Liver (tissue), 3 donors: ENCODE results near the gene NFATC2.

Experiments
- TAF1 ChIP-seq: conservative IDR thresholded peaks from 2 replicates; pipeline ENCODE4 v1.6.1; 2016; ENCODE audit warnings: antibody characterized with exemption, mild to moderate bottlenecking
- TF ChIP-seq, protein P1 (sequence below): IDR thresholded peaks from 2 replicates; pipeline ENCODE4 v1.6.1; 2016; ENCODE audit warnings: antibody characterized with exemption
- TF ChIP-seq, protein P2 (sequence below): fragments of 150-350 bp; IDR thresholded peaks from 2 replicates; pipeline ENCODE4 v1.5.1; 2017; ENCODE audit warnings: improper control_type of control experiment, low read depth, low read length; ENCODE audit not compliant: missing input control
- donor health status: healthy.
- donor health status: healthy.

DNA sequence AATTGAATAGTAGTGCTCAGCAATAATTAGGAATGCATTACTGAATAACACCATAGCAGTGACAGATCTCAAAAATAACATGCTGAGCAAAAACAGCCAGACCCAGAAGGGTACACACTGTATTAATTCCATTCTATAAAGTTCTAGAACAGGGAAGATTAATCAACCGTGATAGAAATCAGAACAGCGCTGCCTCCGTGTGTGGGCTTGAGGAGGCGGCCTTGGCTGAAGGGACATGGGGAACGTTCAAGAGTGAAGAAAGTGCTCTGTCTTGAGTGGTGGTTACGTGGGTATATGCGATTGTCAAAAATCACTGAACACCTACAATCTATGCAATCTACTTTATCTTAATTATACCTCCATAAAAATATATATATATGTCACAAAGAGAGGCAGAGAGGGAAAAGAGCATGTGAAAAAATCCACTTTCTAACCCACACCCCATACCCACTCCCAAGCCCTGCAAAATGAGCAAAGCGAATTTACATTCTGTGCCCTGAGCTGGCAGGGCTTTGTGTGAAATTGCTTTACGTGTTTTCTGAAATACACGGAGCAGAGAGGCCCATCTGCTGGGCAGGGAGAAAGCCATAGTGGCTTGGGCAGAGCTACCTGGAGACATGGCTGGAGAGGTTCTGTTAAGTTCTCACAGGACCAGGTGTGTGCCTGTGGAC lies 74.4 kb downstream of the NFATC2 start:
- TF ChIP-seq, protein P1, sequence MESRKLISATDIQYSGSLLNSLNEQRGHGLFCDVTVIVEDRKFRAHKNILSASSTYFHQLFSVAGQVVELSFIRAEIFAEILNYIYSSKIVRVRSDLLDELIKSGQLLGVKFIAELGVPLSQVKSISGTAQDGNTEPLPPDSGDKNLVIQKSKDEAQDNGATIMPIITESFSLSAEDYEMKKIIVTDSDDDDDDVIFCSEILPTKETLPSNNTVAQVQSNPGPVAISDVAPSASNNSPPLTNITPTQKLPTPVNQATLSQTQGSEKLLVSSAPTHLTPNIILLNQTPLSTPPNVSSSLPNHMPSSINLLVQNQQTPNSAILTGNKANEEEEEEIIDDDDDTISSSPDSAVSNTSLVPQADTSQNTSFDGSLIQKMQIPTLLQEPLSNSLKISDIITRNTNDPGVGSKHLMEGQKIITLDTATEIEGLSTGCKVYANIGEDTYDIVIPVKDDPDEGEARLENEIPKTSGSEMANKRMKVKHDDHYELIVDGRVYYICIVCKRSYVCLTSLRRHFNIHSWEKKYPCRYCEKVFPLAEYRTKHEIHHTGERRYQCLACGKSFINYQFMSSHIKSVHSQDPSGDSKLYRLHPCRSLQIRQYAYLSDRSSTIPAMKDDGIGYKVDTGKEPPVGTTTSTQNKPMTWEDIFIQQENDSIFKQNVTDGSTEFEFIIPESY: no peak
- TF ChIP-seq, protein P2, sequence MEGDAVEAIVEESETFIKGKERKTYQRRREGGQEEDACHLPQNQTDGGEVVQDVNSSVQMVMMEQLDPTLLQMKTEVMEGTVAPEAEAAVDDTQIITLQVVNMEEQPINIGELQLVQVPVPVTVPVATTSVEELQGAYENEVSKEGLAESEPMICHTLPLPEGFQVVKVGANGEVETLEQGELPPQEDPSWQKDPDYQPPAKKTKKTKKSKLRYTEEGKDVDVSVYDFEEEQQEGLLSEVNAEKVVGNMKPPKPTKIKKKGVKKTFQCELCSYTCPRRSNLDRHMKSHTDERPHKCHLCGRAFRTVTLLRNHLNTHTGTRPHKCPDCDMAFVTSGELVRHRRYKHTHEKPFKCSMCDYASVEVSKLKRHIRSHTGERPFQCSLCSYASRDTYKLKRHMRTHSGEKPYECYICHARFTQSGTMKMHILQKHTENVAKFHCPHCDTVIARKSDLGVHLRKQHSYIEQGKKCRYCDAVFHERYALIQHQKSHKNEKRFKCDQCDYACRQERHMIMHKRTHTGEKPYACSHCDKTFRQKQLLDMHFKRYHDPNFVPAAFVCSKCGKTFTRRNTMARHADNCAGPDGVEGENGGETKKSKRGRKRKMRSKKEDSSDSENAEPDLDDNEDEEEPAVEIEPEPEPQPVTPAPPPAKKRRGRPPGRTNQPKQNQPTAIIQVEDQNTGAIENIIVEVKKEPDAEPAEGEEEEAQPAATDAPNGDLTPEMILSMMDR: no peak
- no peak for TF ChIP-seq TAF1
